Keratinocyte (primary cell): ENCODE data around the gene TSSC4. TPM values are rescaled to one million over a fixed set of nuclear protein-coding genes. Genes with fewer than 3 reads are reported as not detected.

ENCODE experiments used
- DNase-seq: peaks from one replicate; pipeline ENCODE4 v3.0.0-alpha.2; 2011; ENCODE audit warnings: low read depth, missing footprints, low spot score
- FAIRE-seq: peaks from 2 replicates; lab custom pipeline; 2011; peaks lifted over from hg19 to GRCh38; lab: Jason Lieb, UNC
- H2AFZ ChIP-seq: 2 replicates; pipeline ENCODE4 v1.6.0; 2012; ENCODE audit warnings: low read length, control low read depth, inconsistent platforms; ENCODE audit not compliant: control insufficient read depth
- H3K27ac ChIP-seq: 2 replicates; pipeline ENCODE4 v1.5.1; 2011; ENCODE audit warnings: low read length; ENCODE audit not compliant: control insufficient read depth, insufficient read depth
- H3K27me3 ChIP-seq: 3 replicates; pipeline ENCODE4 v1.6.0; 2011; ENCODE audit warnings: low read length; ENCODE audit not compliant: control insufficient read depth, insufficient read depth; ENCODE audit errors: extremely low read depth
- H3K36me3 ChIP-seq, 2 experiments: 2 replicates in 1 of 2; 3 replicates in 1 of 2; pipeline ENCODE4 v1.5.1; 2011; ENCODE audit warnings: low read length in 2 of 2, mild to moderate bottlenecking in 1 of 2; ENCODE audit not compliant: control insufficient read depth in 2 of 2, insufficient read depth in 2 of 2; ENCODE audit errors: extremely low read depth in 1 of 2
- H3K4me1 ChIP-seq: 3 replicates; pipeline ENCODE4 v1.5.1; 2011; ENCODE audit warnings: low read length; ENCODE audit not compliant: control insufficient read depth, insufficient read depth; ENCODE audit errors: extremely low read depth
- H3K4me2 ChIP-seq: 3 replicates; pipeline ENCODE4 v1.6.0; 2011; ENCODE audit warnings: low read depth, low read length; ENCODE audit not compliant: control insufficient read depth, insufficient read depth; ENCODE audit errors: extremely low read depth
- H3K4me3 ChIP-seq, 3 experiments: fragments of 200-600 bp in 1 of 3; sonication (generic) in 1 of 3; 2 replicates in 2 of 3; 3 replicates in 1 of 3; pipeline ENCODE4 v1.5.1; 2011 to 2016; ENCODE audit warnings: low read length in 3 of 3, mild to moderate bottlenecking in 3 of 3, control low read depth in 2 of 3, inconsistent platforms in 1 of 3, low read depth in 1 of 3, mixed read lengths in 1 of 3, mixed run types in 1 of 3, moderate library complexity in 1 of 3; ENCODE audit not compliant: control insufficient read depth in 2 of 3, insufficient read depth in 2 of 3; ENCODE audit errors: extremely low read depth in 1 of 3
- H3K79me2 ChIP-seq: 2 replicates; pipeline ENCODE4 v1.6.0; 2012; ENCODE audit warnings: low read length; ENCODE audit not compliant: control insufficient read depth, insufficient read depth
- H3K9ac ChIP-seq: 3 replicates; pipeline ENCODE4 v1.6.0; 2011; ENCODE audit warnings: low read length; ENCODE audit not compliant: control insufficient read depth, insufficient read depth; ENCODE audit errors: extremely low read depth
- H3K9me1 ChIP-seq: 3 replicates; pipeline ENCODE4 v1.6.0; 2011; ENCODE audit warnings: low read length; ENCODE audit not compliant: control insufficient read depth, insufficient read depth; ENCODE audit errors: extremely low read depth
- H3K9me3 ChIP-seq: 2 replicates; pipeline ENCODE4 v1.5.1; 2012; ENCODE audit warnings: low read depth, low read length; ENCODE audit not compliant: control insufficient read depth
- H4K20me1 ChIP-seq: 3 replicates; pipeline ENCODE4 v1.6.0; 2011; ENCODE audit warnings: low read length; ENCODE audit not compliant: control insufficient read depth, insufficient read depth; ENCODE audit errors: extremely low read depth
- EZH2 ChIP-seq: IDR thresholded peaks from one replicate; pipeline ENCODE4 v1.6.1; 2012; ENCODE audit warnings: inconsistent platforms, mild to moderate bottlenecking, low read length, moderate library complexity
- dilution Hi-C: fragments of 300-500 bp; cut with MboI; formaldehyde crosslinking; loops from one replicate; pipeline ENCODE4 v1.7.0; 2020; ENCODE audit warnings: low sequenced_read_pairs; ENCODE audit not compliant: extremely low pct_ligation_motif_present
- polyA plus RNA-seq, 5 experiments: library from polyadenylated mRNA; depleted of rRNA in 3 of 5; stranded (reverse) in 3 of 5; stranded (forward) in 1 of 5; unstranded in 1 of 5; fragments of >200 nt; gene quantifications; 1 replicate in 1 of 5; 2 replicates in 3 of 5; 3 replicates in 1 of 5; pipeline versions ENCODE4 v1.2.1 to v1.2.3, GENCODE V29; 2011 to 2012; ENCODE audit warnings: missing spikeins in 2 of 5, low read depth in 1 of 5, low replicate concordance in 1 of 5
- TF ChIP-seq, protein P1 (sequence below), 3 experiments: IDR thresholded peaks in 1 of 3; conservative IDR thresholded peaks in 1 of 3; optimal IDR thresholded peaks in 1 of 3; 2 replicates in 2 of 3; 3 replicates in 1 of 3; pipeline versions ENCODE3 to v1.5.1; 2011; ENCODE audit warnings: low read length in 3 of 3, mild to moderate bottlenecking in 3 of 3, moderate library complexity in 2 of 3, control low read depth in 1 of 3, inconsistent platforms in 1 of 3; ENCODE audit not compliant: insufficient read depth in 2 of 3; ENCODE audit errors: extremely low read depth in 1 of 3

TSSC4 gene
- polyA plus RNA-seq, 1 donor (not counting 4 experiments of a cell fraction or from before 2014, with no cell fraction given) = 15.9 TPM

- Histone ChIP-seq H3K9ac (no peak overlapping the region), H4K20me1 (no peaks in the 10 kb centered on the region), H3K4me1 (no peaks in the 10 kb centered on the region), H3K27ac (no peak overlapping the region), H2AFZ (no peak overlapping the region), H3K36me3 (peaks cover 0 to under 1% of the 10 kb centered on the region in 2 experiments), H3K9me3 (no peaks in the 10 kb centered on the region), H3K9me1 (no peaks in the 10 kb centered on the region), H3K4me2 (no peak overlapping the region), H3K4me3 (no peak overlapping the region), H3K27me3 (peaks cover 4% of the 10 kb centered on the region), H3K79me2 (no peaks in the 10 kb centered on the region)
- DNase-seq (no peak), FAIRE-seq (no peak)
- TF ChIP-seq EZH2 = no peak
- TF ChIP-seq, protein P1, sequence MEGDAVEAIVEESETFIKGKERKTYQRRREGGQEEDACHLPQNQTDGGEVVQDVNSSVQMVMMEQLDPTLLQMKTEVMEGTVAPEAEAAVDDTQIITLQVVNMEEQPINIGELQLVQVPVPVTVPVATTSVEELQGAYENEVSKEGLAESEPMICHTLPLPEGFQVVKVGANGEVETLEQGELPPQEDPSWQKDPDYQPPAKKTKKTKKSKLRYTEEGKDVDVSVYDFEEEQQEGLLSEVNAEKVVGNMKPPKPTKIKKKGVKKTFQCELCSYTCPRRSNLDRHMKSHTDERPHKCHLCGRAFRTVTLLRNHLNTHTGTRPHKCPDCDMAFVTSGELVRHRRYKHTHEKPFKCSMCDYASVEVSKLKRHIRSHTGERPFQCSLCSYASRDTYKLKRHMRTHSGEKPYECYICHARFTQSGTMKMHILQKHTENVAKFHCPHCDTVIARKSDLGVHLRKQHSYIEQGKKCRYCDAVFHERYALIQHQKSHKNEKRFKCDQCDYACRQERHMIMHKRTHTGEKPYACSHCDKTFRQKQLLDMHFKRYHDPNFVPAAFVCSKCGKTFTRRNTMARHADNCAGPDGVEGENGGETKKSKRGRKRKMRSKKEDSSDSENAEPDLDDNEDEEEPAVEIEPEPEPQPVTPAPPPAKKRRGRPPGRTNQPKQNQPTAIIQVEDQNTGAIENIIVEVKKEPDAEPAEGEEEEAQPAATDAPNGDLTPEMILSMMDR (optimal IDR thresholded peaks at IDR 0.05 in 1 of 3, IDR thresholded peaks at IDR 0.05 in 1 of 3, conservative IDR thresholded peaks at IDR 0.05 in 1 of 3; ENCODE audit: extremely low read depth in 1 of 3, insufficient read depth in 2 of 3, low read length in 3 of 3) = no peak
- dilution Hi-C loops = no loop called here
Observed at GRCh38 chr11:2408671-2409070, 8.1 kb downstream of the TSSC4 start.

DNA sequence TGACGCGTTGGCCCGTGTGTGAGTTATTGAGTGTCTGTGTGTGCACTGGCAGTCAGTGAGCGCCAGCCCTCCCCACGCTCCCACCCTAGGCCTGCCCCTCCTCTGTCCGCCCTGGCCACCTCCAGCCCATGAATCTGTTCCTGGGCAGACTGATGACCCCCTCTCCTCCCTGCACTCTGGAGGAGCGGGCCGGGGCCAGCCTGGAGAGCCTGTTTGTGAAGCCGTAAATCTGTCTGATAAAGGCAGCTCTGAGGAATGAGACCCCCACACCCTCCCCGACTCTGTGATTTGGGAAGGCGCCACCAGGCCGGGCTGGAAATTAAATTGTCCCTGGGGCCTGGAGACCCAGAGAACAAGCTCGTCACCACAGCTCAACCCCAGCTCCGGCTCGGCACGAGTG, 8.6 kb downstream of the TSSC4 start:
- no peaks in the 10 kb centered on the region for H3K9me1 ChIP-seq
- dilution Hi-C loops = no loop called here

More for the DNA sequence above, 8.6 kb downstream of the TSSC4 start:
- peaks cover 4% of the 10 kb centered on the region for H3K27me3 ChIP-seq
- no peaks in the 10 kb centered on the region for H4K20me1 ChIP-seq
- FAIRE-seq = no peak
- no peak overlapping the region for H2AFZ ChIP-seq
- H3K4me1 ChIP-seq = no peaks in the 10 kb centered on the region
- DNase-seq = no peak
- no peak overlapping the region for H3K4me3 ChIP-seq
- no peaks in the 10 kb centered on the region for H3K36me3 ChIP-seq
- H3K79me2 ChIP-seq = no peaks in the 10 kb centered on the region
- no peak overlapping the region for H3K4me2 ChIP-seq
- no peak overlapping the region for H3K9ac ChIP-seq
- TF ChIP-seq EZH2 = no peak
- H3K9me3 ChIP-seq = no peaks in the 10 kb centered on the region
- no peak overlapping the region for H3K27ac ChIP-seq
